ENCODE data around the gene PCBP1.
A peak's percentile ranks its signal among the peaks of the same experiment; 100 is the strongest.

PCBP1 gene

DNA sequence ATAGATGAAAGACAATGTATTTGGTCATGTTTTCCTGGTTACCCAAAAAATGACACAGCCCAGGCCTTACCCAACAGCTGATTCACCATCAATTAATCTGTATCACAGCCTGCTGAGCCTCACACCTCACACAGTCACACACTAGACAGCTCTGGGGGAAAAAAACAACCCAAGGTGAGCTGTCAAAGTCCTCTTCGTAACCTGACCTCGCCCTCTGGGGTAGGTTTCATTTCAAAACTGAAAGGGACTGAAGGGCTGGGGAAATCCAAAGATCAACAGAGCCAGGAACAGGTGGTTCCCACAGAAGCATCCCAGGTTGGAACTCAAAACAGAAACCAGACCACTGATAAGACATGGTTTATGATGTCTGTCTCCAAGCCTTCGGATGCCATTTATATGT lies 18.2 kb upstream of the PCBP1 start:
- TF ChIP-seq POLR2A (IDR thresholded peaks at IDR 0.05; ENCODE audit: extremely low read depth, insufficient read length) (no peak), MAX (IDR thresholded peaks at IDR 0.05; ENCODE audit: low read depth, low read length) (no peak), CTCF (IDR thresholded peaks at IDR 0.05; ENCODE audit: low read depth, low read length) (no peak), MYC (IDR thresholded peaks at IDR 0.05; ENCODE audit: low read depth, low read length) (no peak)
- no peak overlapping the region for H3K4me3 ChIP-seq (ENCODE audit: low read depth, low read length)
- DNase-seq (ENCODE audit: low read depth): no peak

GRCh38 chr2:70070542-70071268 lies 16.6 kb upstream of the PCBP1 start:
- peak; percentile 93 for TF ChIP-seq CTCF (IDR thresholded peaks at IDR 0.05; ENCODE audit: low read depth, low read length)
- peak; percentile 66 for TF ChIP-seq MAX (IDR thresholded peaks at IDR 0.05; ENCODE audit: low read depth, low read length)
- no peak; the same call in 1 of the 2 replicates for TF ChIP-seq MYC (IDR thresholded peaks at IDR 0.05; ENCODE audit: low read depth, low read length)
- no peak for TF ChIP-seq POLR2A (IDR thresholded peaks at IDR 0.05; ENCODE audit: extremely low read depth, insufficient read length)
- DNase-seq (ENCODE audit: low read depth): peak; percentile 87
- no peak overlapping the region for H3K4me3 ChIP-seq (ENCODE audit: low read depth, low read length)

DNA sequence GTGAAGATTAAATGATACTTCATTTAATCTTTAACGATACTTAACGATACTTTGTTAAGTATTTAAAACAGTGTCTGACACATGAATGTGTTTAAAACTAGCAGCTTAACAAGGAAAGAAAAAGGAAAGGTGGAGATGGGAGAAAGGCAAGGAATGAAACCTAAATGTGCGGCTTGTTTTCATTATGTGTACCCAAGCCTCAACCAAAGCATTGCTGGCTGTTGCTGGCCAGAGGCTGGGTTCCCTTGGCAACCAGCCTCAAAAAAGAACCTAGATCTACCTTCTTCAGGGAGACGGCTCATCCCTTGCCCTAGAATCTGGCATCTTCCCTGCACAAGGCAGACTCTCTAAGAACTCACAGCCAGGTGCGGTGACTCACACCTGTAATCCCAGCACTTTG lies 13.8 kb upstream of the PCBP1 start:
- no peak overlapping the region for H3K4me3 ChIP-seq (ENCODE audit: low read depth, low read length)
- no peak for TF ChIP-seq MYC (IDR thresholded peaks at IDR 0.05; ENCODE audit: low read depth, low read length)
- no peak for TF ChIP-seq CTCF (IDR thresholded peaks at IDR 0.05; ENCODE audit: low read depth, low read length)
- TF ChIP-seq MAX (IDR thresholded peaks at IDR 0.05; ENCODE audit: low read depth, low read length): no peak
- no peak for TF ChIP-seq POLR2A (IDR thresholded peaks at IDR 0.05; ENCODE audit: extremely low read depth, insufficient read length)
- DNase-seq (ENCODE audit: low read depth): no peak

DNA sequence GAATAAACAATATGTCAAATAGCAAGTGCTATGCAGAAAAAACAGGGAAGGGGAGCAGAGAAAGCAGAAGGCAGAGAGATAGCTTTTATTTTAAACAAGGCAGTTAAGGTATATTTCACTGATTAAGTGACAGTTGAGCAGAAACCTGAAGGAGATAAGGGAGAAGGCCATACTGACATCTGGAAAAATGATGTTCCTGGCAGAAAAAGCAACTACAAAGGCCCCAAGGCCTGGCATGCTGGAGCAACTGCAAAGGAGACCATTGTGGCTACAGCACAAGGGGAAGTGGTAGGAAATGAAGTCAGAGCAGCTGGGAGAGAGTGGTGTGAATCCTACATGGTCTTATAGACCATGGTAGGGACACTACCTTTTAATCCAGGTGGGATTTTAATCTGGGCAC lies 8.9 kb upstream of the PCBP1 start:
- TF ChIP-seq CTCF (IDR thresholded peaks at IDR 0.05; ENCODE audit: low read depth, low read length): no peak
- TF ChIP-seq POLR2A (IDR thresholded peaks at IDR 0.05; ENCODE audit: extremely low read depth, insufficient read length): no peak
- no peak for TF ChIP-seq MAX (IDR thresholded peaks at IDR 0.05; ENCODE audit: low read depth, low read length)
- no peak for TF ChIP-seq MYC (IDR thresholded peaks at IDR 0.05; ENCODE audit: low read depth, low read length)
- DNase-seq (ENCODE audit: low read depth): peak; percentile 58
- no peak overlapping the region for H3K4me3 ChIP-seq (ENCODE audit: low read depth, low read length)

GRCh38 chr2:70080610-70081200 lies 6.6 kb upstream of the PCBP1 start:
- no peak overlapping the region for H3K4me3 ChIP-seq (ENCODE audit: low read depth, low read length)
- no peak for TF ChIP-seq CTCF (IDR thresholded peaks at IDR 0.05; ENCODE audit: low read depth, low read length)
- no peak for TF ChIP-seq MYC (IDR thresholded peaks at IDR 0.05; ENCODE audit: low read depth, low read length)
- TF ChIP-seq POLR2A (IDR thresholded peaks at IDR 0.05; ENCODE audit: extremely low read depth, insufficient read length): no peak
- TF ChIP-seq MAX (IDR thresholded peaks at IDR 0.05; ENCODE audit: low read depth, low read length): no peak
- no peak for DNase-seq (ENCODE audit: low read depth)

Data from NB4 (cell line).